Muscle of arm (tissue), 14 donors: Measurements from ENCODE around the gene CYP2B6. TPM values are rescaled to one million over a fixed set of nuclear protein-coding genes. Genes with fewer than 3 reads are reported as not detected.
"Not testable (repeated sequence)": the region's sequence is repeated elsewhere in the genome, so short reads cannot be mapped to it uniquely, and the experiment has no call there.

Experiments
- DNase-seq: peaks from one replicate; pipeline ENCODE4 v3.0.0-alpha.2; 2013
- long read RNA-seq, 11 donors: transcript quantifications; one replicate each; lab custom pipeline, GENCODE V29; 2026
- polyA plus RNA-seq, 12 donors: library from polyadenylated mRNA; unstranded; fragments of 120-200 nt; gene quantifications; one replicate each; pipeline ENCODE4 v1.2.1, GENCODE V29; 2013; ENCODE audit not compliant: insufficient read length in 12 of 12

Gene CYP2B6
- polyA plus RNA-seq: under 1 TPM in 2 of 12 donors, not detected in 10; 0.09 TPM
- long read RNA-seq, donor 1, partial matches to known transcripts: 27 of 29 reads
- long read RNA-seq, donor 1, other reads (novel, unspliced or antisense): 0 of 29 reads
- long read RNA-seq, donor 2: 0 reads
- long read RNA-seq, donor 3: 0 reads
- long read RNA-seq, donor 4: 0 reads
- long read RNA-seq, donor 5: 0 reads
- long read RNA-seq, donor 6: 0 reads
- long read RNA-seq, donor 7: 0 reads
- long read RNA-seq, donor 8: 0 reads
- long read RNA-seq, donor 9: 0 reads
- long read RNA-seq, donor 10: 0 reads
- long read RNA-seq, donor 11: 0 reads

GRCh38 chr19:40990972-40991381, at the start of gene CYP2B6:
TSS of gene CYP2B6 (plus strand) at chr19:40991282. CDS start at chr19:40991306, 24 bp downstream.
- no peak for DNase-seq

DNA sequence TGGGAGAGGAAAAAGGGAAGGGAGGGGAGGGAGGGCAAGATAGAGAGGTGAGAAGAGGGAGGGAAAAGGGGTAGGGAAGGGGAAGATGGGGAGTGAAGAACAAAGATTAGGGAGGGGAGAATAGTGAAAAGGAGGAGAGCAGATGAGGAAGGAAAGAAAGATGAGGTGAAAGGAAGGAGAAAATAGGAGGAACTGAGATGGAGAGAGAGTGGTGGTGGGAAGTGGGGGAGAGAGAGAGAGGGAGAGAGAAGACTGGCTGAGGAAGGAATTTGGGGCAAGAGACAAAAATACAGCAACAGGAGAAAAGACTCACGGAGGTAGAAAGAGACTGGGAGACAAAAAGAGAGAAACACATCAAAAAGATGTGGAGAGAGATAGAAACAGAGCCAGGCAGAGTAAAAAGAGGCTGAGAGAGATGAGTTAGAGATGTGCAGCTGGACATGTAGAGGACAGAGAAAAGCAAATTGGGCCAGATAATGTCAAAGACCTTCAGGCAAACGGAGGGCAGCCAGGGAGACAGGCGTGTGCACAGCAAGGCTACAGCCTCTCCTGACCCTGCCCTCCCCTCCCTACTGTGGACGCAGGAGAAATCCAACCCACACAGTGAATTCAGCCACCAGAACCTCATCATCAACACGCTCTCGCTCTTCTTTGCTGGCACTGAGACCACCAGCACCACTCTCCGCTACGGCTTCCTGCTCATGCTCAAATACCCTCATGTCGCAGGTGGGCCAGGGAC, 49.4 kb upstream of the CYP2B6 start:
- no peak for DNase-seq

- no peak for DNase-seq
Observed at GRCh38 chr19:40945645-40946044, 45.4 kb upstream of the CYP2B6 start.

DNA sequence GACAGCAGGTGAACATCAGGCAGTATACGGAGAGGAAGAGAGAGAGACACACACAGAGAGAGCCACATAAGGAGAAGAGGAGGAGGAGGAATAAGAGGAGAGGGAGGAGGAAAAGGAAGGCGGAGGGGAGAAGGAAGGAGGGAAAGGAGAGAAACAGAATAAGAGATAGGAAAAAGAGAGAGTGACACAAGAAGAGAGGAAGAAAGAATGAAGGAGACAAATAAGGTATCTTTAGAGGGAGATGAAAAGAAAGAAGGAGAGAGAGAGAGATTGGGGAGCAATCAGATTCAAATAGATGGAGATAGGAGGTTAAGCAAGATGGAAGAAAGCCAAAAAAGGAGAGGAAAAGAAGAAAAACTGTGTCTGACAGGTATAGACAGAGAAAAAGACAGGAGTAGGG, 44.0 kb upstream of the CYP2B6 start:
- no peak for DNase-seq

DNA sequence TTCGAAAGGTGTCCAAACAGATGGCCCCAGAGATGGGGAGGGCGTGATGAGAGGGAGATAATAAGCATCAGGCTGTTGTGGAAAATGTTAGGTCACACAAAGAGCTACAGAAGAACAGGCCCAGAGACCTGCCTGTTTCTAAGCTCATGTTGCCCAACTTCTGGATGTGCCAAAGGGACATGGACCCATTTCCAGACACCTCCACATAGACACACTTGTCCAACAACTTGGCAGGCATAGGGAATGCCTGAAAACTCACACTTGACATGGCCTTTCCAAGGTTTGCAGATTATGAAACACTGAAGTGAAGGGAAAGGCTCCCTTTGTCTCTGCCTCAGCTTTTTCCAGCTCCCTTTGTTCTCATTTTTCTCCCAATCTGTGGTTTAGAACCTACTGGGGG, 43.5 kb upstream of the CYP2B6 start:
- no peak for DNase-seq

DNA sequence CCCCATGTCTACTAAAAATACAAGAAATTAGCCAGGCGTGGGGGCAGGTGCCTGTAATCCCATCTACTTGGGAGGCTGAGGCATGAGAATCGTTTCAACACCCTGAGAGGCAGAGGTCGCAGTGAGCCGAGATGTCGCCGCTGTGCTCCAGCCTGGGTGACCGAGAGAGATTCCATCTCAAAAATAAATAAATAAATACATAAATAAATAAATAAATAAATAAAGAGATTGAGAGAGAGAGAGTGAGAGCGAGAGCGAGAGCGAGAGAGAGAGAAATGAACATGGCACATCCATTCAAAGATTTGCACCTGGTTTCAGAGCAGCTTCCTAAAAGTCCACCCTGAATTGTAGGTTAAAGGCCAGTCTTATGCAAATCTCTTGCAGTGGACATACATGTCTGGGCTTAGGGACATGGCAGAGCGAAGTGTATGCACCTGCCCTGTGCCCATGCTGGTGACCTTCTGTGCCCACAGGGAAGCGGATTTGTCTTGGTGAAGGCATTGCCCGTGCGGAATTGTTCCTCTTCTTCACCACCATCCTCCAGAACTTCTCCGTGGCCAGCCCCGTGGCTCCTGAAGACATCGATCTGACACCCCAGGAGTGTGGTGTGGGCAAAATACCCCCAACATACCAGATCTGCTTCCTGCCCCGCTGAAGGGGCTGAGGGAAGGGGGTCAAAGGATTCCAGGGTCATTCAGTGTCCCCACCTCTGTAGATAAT, 42.3 kb upstream of the CYP2B6 start:
- DNase-seq: no peak

DNA sequence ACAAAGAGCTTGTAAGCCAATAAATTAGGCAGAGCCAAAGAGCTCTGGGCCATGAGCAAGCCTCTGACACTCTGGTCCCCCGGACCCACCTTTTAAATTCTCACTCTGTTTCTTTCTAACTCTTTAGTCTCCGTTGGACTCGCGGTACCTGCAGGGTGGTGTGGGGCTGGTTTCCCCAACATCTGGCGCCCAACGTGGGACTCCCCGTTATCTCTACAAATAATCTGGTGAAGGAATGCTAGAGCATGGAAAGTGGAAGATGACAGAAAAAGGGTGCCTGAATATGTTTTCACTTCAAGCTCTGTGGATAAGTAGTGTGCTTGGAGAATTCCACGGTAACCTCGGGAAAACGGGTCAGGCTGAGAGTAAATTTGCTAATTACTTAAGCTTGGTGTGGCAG, 36.5 kb upstream of the CYP2B6 start:
- DNase-seq: no peak

DNA sequence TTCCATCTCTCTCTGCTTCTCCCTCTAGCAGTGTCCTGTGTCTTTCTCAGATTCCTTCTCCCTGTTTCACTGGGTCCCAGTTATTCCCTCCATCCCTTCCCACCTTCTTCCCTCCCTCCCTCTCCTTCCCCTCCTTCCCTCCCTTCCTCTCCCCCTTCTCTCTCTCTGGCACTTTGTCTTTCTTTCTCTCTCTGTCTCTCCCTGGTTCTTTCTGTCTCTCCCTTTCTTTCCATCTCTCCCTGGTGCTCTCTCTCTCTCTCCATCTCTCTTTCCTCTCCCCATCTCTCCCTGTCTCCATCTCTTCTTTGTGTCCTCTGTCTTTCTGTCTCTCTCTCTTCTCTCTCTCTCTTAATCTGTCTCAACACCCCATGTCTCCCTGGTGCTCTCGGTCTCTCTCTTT, 31.7 kb upstream of the CYP2B6 start:
- no peak for DNase-seq

- no peak for DNase-seq
Observed at GRCh38 chr19:40960062-40960685, 30.9 kb upstream of the CYP2B6 start.

GRCh38 chr19:40960780-40961179, 30.3 kb upstream of the CYP2B6 start:
- no peak for DNase-seq

DNA sequence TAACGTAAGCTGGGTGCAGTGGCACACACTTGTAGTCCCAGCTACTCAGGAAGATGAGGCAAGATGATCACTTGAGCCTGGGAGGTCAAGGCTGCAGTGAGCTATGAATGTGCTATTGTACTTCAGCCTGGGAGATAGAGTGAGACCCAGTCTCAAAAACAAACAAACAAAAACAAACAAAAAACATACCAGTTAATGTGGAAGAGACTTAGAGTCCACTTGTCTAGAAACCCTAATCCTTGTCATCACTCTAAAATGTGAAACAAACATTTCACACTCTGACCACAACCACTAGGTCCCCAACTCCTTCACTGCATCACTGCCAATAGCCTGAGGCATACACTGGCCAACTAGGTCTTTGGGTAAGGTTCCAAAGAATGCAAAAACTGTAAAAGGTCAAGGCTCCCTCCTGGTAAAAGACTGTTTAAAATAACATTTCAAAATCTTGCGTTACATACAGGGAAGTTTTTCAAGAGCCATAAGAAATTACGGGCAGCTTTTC, 28.6 kb upstream of the CYP2B6 start:
- DNase-seq: no peak

DNA sequence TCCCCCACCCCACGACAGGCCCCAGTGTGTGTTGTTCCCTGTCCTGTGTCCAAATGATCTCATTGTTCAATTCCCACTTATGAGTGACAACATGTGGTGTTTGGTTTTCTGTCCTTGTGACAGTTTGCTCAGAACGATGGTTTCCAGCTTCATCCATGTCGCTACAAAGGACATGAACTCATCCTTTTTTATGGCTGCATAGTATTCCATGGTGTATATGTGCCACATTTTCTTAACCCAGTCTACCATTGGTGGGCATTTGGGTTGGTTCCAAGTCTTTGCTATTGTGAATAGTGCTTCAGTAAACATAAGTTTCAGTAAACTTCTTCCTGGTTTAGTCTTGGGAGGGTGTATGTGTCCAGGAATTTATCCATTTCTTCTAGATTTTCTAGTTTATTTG, 26.7 kb upstream of the CYP2B6 start:
- not testable (repeated sequence) for DNase-seq

GRCh38 chr19:40965351-40965750, 25.7 kb upstream of the CYP2B6 start:
- not testable (repeated sequence) for DNase-seq

GRCh38 chr19:40966591-40966990, 24.5 kb upstream of the CYP2B6 start:
- DNase-seq: not testable (repeated sequence)

- not testable (repeated sequence) for DNase-seq
Observed at GRCh38 chr19:40968065-40968464, 23.0 kb upstream of the CYP2B6 start.

DNA sequence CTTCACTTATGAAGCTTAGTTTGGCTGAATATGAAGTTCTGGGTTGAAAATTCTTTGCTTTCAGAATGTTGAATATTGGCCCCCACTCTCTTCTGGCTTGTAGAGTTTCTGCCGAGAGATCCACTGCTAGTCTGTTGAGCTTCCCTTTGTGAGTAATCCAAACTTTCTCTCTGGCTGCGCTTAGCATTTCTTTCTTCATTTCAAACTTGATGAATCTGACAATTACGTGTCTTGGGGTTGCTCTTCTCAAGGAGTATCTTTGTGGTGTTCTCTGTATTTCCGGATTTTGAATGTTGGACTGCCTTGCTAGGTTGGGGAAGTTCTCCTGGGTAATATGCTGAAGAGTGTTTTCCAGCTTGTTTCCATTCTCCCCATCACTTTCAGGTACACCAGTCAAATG, 21.4 kb upstream of the CYP2B6 start:
- DNase-seq: not testable (repeated sequence)

DNA sequence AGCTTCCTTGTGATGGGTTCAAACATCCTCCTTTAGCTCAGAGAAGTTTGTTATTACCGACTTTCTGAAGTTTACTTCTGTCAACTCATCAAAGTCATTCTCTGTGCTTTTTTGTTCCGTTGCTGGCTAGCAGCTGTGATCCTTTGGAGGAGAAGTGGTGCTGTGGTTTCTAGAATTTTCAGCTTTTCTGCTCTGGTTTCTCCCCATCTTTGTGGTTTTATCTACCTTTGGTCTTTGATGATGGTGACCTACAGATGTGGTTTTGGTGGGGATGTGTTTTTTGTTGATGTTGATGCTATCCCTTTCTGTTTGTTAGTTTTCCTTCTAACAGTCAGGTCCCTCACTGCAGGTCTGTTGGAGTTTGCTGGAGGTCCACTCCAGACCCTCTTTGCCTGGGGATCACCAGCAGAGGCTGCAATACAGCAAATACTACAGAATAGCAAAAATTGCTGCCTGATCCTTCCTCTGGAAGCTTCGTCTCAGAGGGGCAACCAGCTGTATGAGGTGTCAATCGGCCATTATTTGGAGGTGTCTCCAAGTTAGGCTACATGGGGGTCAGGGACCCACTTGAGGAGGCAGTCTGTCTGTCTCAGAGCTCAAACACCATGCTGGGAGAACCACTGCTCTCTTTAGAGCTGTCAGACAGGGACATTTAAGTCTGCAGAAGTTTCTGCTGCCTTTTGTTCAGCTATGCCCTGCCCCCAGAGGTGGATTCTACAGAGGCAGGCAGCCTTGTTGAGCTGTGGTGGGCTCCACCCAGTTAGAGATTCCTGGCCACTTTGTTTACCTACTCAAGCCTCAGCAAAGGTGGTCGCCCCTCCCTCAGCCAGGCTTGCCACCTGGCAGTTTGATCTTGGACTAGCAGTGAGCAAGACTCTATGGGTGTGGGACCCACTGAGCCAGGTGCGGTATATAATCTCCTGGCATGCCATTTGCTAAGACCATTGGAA, 20.4 kb upstream of the CYP2B6 start:
- DNase-seq: not testable (repeated sequence)

DNA sequence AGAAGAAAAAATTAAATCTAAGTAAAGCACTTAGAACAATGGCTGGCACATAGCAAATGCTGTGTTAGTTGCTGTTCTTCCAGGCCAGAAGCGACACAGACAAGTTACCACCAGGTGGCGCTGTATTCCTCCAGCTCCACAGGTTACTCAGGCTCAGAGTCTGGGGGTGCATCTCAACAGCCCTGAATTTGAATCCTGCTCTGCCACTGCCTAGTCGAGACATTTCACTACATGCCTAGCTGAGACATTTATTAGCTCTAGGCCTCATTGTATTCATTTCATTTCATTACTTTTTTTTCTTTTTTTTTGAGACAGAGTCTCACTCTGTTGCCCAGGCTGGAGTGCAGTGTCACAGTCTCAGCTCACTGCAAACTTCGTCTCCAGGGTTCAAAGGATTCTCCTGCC, 16.4 kb upstream of the CYP2B6 start:
- peak; percentile 66 for DNase-seq

GRCh38 chr19:40976134-40976533, 14.9 kb upstream of the CYP2B6 start:
- no peak for DNase-seq

DNA sequence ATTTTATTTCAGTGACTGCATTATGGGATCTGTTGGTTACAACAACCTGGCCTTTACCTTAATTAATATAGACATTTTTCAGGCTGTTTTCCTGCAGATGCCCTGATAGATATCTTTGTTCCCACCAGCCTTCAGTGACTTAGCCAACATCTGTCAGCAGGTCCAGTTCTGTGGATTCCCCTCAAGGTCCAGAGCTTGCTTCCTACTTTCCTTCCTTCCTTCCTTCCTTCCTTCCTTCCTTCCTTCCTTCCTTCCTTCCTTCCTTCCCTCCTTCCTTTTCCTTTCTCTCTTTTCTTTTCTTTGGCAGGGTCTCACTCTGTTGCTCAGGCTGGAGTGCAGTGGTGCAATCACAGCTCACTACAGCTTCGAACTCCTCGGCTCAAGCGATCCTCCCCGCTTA, 14.4 kb upstream of the CYP2B6 start:
- DNase-seq: no peak

DNA sequence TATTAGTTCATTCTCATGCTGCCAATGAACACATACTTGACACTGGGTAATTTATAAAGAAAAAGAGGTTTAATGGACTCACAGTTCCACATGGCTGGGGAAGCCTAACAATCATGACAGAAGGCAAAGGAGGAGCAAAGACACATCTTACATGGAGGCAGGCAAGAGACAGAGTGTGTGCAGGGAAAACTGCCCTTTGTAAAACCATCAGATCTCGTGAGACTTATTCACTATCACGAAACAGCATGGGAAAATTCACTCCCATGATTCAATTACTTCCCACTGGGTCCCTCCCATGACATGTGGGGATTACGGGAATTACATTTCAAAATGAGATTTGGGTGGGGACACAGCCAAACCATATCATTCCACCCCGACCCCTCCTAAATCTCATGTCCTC, 11.3 kb upstream of the CYP2B6 start:
- not testable (repeated sequence) for DNase-seq
